ENCODE data around the gene POLR2F. TPM values are rescaled to one million over a fixed set of nuclear protein-coding genes. Genes with fewer than 3 reads are reported as not detected.

The POLR2F gene
- total and polyA plus RNA-seq, 5 experiments from 2014 or later = 38.0 to 172 (median 129) TPM

DNA sequence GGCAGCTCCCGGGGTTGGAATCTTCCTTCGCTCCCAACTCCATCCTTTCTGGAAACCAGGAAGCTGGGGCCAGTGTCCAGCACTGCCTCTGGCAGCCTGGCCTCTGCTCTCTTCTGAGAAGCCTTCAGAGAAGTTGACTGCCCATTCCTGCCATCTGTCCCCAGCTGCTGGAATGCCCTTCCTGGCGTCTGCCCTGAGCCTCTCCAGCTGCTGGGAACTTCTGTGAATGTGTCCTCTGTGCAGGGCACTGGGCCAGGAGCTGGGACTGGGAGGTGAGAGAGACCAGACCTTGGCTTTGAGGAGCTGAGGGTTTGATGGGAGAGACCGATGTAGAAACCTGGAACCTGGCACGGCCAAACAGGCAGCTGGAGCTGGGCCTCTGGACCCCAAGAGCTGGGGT is 36.8 kb downstream of the POLR2F start:
- H3K27ac Mint-ChIP-seq = no peak overlapping the region
- DNase-seq = no peak
- no peak for ATAC-seq
- no peak overlapping the region for H3K4me3 Mint-ChIP-seq
- H3K9me3 Mint-ChIP-seq = no peaks in the 10 kb centered on the region
- no peaks in the 10 kb centered on the region for H3K36me3 Mint-ChIP-seq
- POLR2A ChIA-PET = no interaction called here
- H3K4me1 Mint-ChIP-seq = peaks cover 0 to 20% (median 11%) of the 10 kb centered on the region in 4 donors
- H3K27me3 Mint-ChIP-seq = no peaks in the 10 kb centered on the region

DNA sequence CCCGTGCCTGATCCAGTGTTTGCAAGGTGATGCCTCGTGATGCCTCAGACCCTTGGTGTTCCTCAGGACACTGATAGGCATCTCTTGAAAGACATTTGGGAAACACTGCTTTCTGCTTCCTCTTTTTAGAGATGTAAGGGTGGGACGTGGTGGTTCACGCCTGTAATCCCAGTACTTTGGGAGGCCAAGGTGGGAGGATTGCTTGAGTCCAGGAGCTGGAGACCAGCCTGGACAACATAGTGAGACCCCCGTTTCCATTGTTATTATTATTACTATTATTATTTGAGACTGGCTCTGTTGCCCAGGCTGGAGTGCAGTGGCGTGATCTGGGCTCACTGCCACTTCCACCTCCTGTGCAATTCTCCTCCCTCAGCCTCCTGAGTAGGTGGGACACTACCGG is 37.4 kb downstream of the POLR2F start:
- Mint-ChIP-seq H3K36me3 (no peaks in the 10 kb centered on the region), H3K4me1 (peaks cover 0 to 25% (median 16%) of the 10 kb centered on the region in 4 donors), H3K27ac (no peak overlapping the region), H3K4me3 (no peak overlapping the region), H3K27me3 (no peaks in the 10 kb centered on the region), H3K9me3 (no peaks in the 10 kb centered on the region)
- POLR2A ChIA-PET = no interaction called here
- no peak for ATAC-seq
- no peak for DNase-seq

GRCh38 chr22:37991731-37992442 is 38.4 kb downstream of the POLR2F start:
- Mint-ChIP-seq H3K27me3 (no peaks in the 10 kb centered on the region), H3K27ac (peak overlapping the region in 1 of 10 donors; percentile 55), H3K36me3 (no peaks in the 10 kb centered on the region), H3K4me1 (peaks cover 0 to 35% (median 24%) of the 10 kb centered on the region in 4 donors), H3K9me3 (no peaks in the 10 kb centered on the region), H3K4me3 (no peak overlapping the region)
- ATAC-seq (no peak), DNase-seq (no peak)
- POLR2A ChIA-PET = interaction anchor here (0.6 kb wide), 1 partner anchor 32 kb away, joined by 3 read pairs; no protein-coding TSS in a partner anchor

- Mint-ChIP-seq H3K27me3 (no peaks in the 10 kb centered on the region), H3K27ac (peak overlapping the region in 7 of 10 donors; percentile 20 to 91 (median 65)), H3K9me3 (no peaks in the 10 kb centered on the region), H3K4me3 (peak overlapping the region in 2 of 10 donors; percentile 24 to 52), H3K4me1 (peaks cover 8 to 43% (median 31%) of the 10 kb centered on the region in 4 donors), H3K36me3 (peaks cover 0 to 2% (median 0%) of the 10 kb centered on the region in 3 donors)
- peak in 2 of 10 donors; percentile 6 to 34 for DNase-seq
- ATAC-seq = peak in 1 of 2 donors; percentile 49
- POLR2A ChIA-PET = no interaction called here
These were observed 40.5 kb downstream of the POLR2F start for GRCh38 chr22:37994049-37994448.

DNA sequence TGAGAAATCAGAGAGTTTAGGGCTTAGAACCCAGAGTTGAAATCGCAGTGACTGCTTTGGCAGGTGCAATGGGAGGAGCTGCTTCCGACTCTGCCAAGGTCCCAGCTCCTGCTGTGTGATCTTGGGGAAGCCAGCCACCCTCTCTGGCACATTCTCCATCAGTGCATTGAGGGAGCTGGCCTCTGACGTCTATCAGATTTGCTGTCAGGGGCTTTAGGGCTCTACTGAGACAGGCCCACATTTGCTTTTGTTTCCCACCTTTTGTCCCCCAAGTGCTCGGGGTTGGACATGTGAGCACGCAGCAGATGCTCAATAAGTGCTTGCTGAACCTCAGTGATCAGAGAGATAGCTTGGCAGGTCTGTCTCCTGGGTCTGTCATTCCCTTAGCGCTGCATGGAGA is 41.5 kb downstream of the POLR2F start:
- Mint-ChIP-seq H3K36me3 (peaks cover 0 to 2% (median 0%) of the 10 kb centered on the region in 3 donors), H3K27ac (peak overlapping the region in 6 of 10 donors; percentile 40 to 91 (median 68)), H3K4me3 (peak overlapping the region in 1 of 10 donors; percentile 30), H3K27me3 (no peaks in the 10 kb centered on the region), H3K9me3 (no peaks in the 10 kb centered on the region), H3K4me1 (peaks cover 8 to 45% (median 31%) of the 10 kb centered on the region in 4 donors)
- POLR2A ChIA-PET = no interaction called here
- ATAC-seq (no peak), DNase-seq (no peak)

DNA sequence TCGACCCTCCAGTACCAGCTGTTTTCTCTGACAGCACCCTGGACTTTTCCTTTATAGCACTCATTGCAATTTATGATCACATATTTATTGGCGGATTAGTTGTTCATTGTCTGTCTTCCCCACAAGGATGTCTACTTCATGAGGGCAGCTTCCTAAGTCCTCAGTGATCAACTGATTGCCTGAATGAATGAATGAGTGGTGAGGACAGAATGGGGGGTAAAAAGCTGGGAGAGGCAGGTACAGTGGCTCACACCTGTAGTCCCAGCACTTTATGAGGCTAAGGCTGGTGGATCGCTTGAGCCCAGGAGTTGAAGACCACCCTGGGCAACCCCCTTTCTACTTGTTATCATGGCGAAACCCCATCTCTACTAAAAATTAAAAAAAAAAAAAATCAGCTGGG is 42.0 kb downstream of the POLR2F start:
- H3K27ac Mint-ChIP-seq = peak overlapping the region in 6 of 10 donors; percentile 8 to 91 (median 58)
- H3K36me3 Mint-ChIP-seq = peaks cover 0 to 2% (median 0%) of the 10 kb centered on the region in 3 donors
- peak overlapping the region in 2 of 10 donors; percentile 14 to 16 for H3K4me3 Mint-ChIP-seq
- ATAC-seq (no peak), DNase-seq (no peak)
- no peaks in the 10 kb centered on the region for H3K9me3 Mint-ChIP-seq
- POLR2A ChIA-PET = no interaction called here
- H3K4me1 Mint-ChIP-seq = peaks cover 8 to 47% (median 31%) of the 10 kb centered on the region in 4 donors
- no peaks in the 10 kb centered on the region for H3K27me3 Mint-ChIP-seq

- Mint-ChIP-seq H3K27me3 (peaks cover 0 to 2% (median 0%) of the 10 kb centered on the region in 5 donors), H3K36me3 (peaks cover 0 to 2% (median 0%) of the 10 kb centered on the region in 3 donors), H3K9me3 (no peaks in the 10 kb centered on the region), H3K4me1 (peaks cover 8 to 47% (median 31%) of the 10 kb centered on the region in 4 donors), H3K27ac (peak overlapping the region in 6 of 10 donors; percentile 19 to 91 (median 56)), H3K4me3 (peak overlapping the region in 1 of 10 donors; percentile 14)
- DNase-seq (no peak), ATAC-seq (no peak)
- POLR2A ChIA-PET = interaction anchor here (0.9 kb wide), 1 partner anchor 16 kb away, joined by 3 read pairs; no protein-coding TSS in a partner anchor
These were observed 42.6 kb downstream of the POLR2F start for GRCh38 chr22:37996079-37996478.

GRCh38 chr22:37996515-37997246 is 43.2 kb downstream of the POLR2F start:
- Mint-ChIP-seq H3K4me1 (peaks cover 8 to 47% (median 31%) of the 10 kb centered on the region in 4 donors), H3K9me3 (no peaks in the 10 kb centered on the region)

DNA sequence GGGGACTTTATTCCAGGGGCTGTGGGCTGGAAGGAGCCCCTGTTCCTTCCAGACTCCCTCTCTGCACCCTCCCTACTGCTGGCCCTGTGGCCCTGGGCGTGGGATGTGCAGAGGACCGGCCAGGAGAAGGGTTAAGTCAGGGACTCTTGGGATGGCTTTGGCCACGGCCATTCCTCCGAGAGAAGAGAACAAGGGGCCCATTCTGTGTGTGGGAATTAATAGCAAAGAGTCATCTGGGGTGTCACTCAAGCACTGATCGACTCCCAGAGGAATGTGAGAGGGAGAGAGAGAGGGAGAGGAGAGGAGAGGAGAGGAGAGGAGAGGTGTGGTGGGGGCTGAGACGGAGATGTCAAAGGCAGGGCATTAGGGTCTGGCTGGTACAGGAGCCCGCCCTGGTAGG is 45.0 kb downstream of the POLR2F start:
- POLR2A ChIA-PET = no interaction called here
- H3K4me1 Mint-ChIP-seq = peaks cover 8 to 39% (median 29%) of the 10 kb centered on the region in 4 donors
- H3K27ac Mint-ChIP-seq = peak overlapping the region in 4 of 10 donors; percentile 40 to 69 (median 54)
- peaks cover 0 to 2% (median 0%) of the 10 kb centered on the region in 3 donors for H3K36me3 Mint-ChIP-seq
- H3K9me3 Mint-ChIP-seq = no peaks in the 10 kb centered on the region
- ATAC-seq (no peak), DNase-seq (no peak)
- H3K27me3 Mint-ChIP-seq = peaks cover 0 to 2% (median 0%) of the 10 kb centered on the region in 5 donors
- no peak overlapping the region for H3K4me3 Mint-ChIP-seq

More at GRCh38 chr22:37996515-37997246, 43.2 kb downstream of the POLR2F start:
- Mint-ChIP-seq H3K36me3 (peaks cover 0 to 2% (median 0%) of the 10 kb centered on the region in 3 donors), H3K4me3 (peak overlapping the region in 1 of 10 donors; percentile 36), H3K27me3 (peaks cover 0 to 2% (median 0%) of the 10 kb centered on the region in 5 donors), H3K27ac (peak overlapping the region in 5 of 10 donors; percentile 51 to 91 (median 56))
- no peak for ATAC-seq
- no peak for DNase-seq
- POLR2A ChIA-PET = interaction anchor here (0.9 kb wide), 1 partner anchor 17 kb away, joined by 3 read pairs; no protein-coding TSS in a partner anchor

- Mint-ChIP-seq H3K36me3 (peaks cover 0 to 2% (median 0%) of the 10 kb centered on the region in 3 donors), H3K27me3 (peaks cover 0 to 2% (median 0%) of the 10 kb centered on the region in 5 donors), H3K9me3 (no peaks in the 10 kb centered on the region), H3K4me3 (no peak overlapping the region), H3K27ac (peak overlapping the region in 3 of 10 donors; percentile 35 to 83 (median 40)), H3K4me1 (peaks cover 8 to 35% (median 24%) of the 10 kb centered on the region in 4 donors)
- no peak for DNase-seq
- no peak for ATAC-seq
- POLR2A ChIA-PET = no interaction called here
These were observed 45.7 kb downstream of the POLR2F start for GRCh38 chr22:37999236-37999635.

GRCh38 chr22:37999640-38000272 is 46.3 kb downstream of the POLR2F start:
- H3K4me1 Mint-ChIP-seq = peaks cover 8 to 33% (median 24%) of the 10 kb centered on the region in 4 donors

GRCh38 chr22:38005943-38006342 is 52.4 kb downstream of the POLR2F start:
- H3K27me3 Mint-ChIP-seq = no peaks in the 10 kb centered on the region
- POLR2A ChIA-PET = no interaction called here
- no peak overlapping the region for H3K4me3 Mint-ChIP-seq
- H3K9me3 Mint-ChIP-seq = no peaks in the 10 kb centered on the region
- H3K36me3 Mint-ChIP-seq = no peaks in the 10 kb centered on the region
- ATAC-seq (no peak), DNase-seq (no peak)
- H3K27ac Mint-ChIP-seq = no peak overlapping the region
- peaks cover 5 to 13% (median 7%) of the 10 kb centered on the region in 4 donors for H3K4me1 Mint-ChIP-seq

More at GRCh38 chr22:37999640-38000272, 46.3 kb downstream of the POLR2F start:
- DNase-seq = no peak
- POLR2A ChIA-PET = no interaction called here
- Mint-ChIP-seq H3K9me3 (no peaks in the 10 kb centered on the region), H3K27me3 (peaks cover 0 to 2% (median 0%) of the 10 kb centered on the region in 5 donors), H3K4me3 (peak overlapping the region in 1 of 10 donors; percentile 18), H3K36me3 (peaks cover 0 to 2% (median 0%) of the 10 kb centered on the region in 3 donors), H3K27ac (peak overlapping the region in 1 of 10 donors; percentile 83)
- ATAC-seq = no peak

Measured in naive thymus-derived CD8-positive, alpha-beta T cell (primary cell).